Fibroblast of lung (primary cell): ENCODE data around the gene HRH1. TPM values are rescaled to one million over a fixed set of nuclear protein-coding genes. Genes with fewer than 3 reads are reported as not detected.

Experiments
- DNase-seq, 2 donors: peaks; one replicate each; pipeline versions ENCODE4 v3.0.0 to v3.0.0-alpha.2; 2010; ENCODE audit warnings: low read depth in 2 of 2
- H2AFZ ChIP-seq: 2 replicates; pipeline ENCODE4 v1.5.1; 2012; ENCODE audit warnings: low read length, control low read depth, inconsistent platforms
- H3K27ac ChIP-seq: 2 replicates; pipeline ENCODE4 v1.5.1; 2011; ENCODE audit warnings: low read length, control low read depth; ENCODE audit not compliant: insufficient read depth
- H3K27me3 ChIP-seq: 2 replicates; pipeline ENCODE4 v1.5.1; 2011; ENCODE audit warnings: mild to moderate bottlenecking, low read length; ENCODE audit not compliant: control insufficient read depth, insufficient read depth
- H3K36me3 ChIP-seq: 2 replicates; pipeline ENCODE4 v1.5.1; 2011; ENCODE audit warnings: low read length; ENCODE audit not compliant: control insufficient read depth, insufficient read depth
- H3K4me1 ChIP-seq: 2 replicates; pipeline ENCODE4 v1.5.1; 2011; ENCODE audit warnings: low read length; ENCODE audit not compliant: control insufficient read depth, insufficient read depth; ENCODE audit errors: extremely low read depth
- H3K4me2 ChIP-seq: 2 replicates; pipeline ENCODE4 v1.5.1; 2011; ENCODE audit warnings: low read length, control low read depth; ENCODE audit not compliant: insufficient read depth; ENCODE audit errors: extremely low read depth
- H3K4me3 ChIP-seq, 4 experiments: fragments of 200-600 bp in 1 of 4; sonication (generic) in 1 of 4; replicated peaks in 1 of 4; 2 replicates each; pipeline ENCODE4 v1.5.1; 2011 to 2016; ENCODE audit warnings: low read length in 4 of 4, low read depth in 3 of 4, mild to moderate bottlenecking in 3 of 4, control low read depth in 2 of 4, inconsistent platforms in 1 of 4, mixed read lengths in 1 of 4; ENCODE audit not compliant: insufficient read depth in 1 of 4; ENCODE audit errors: control extremely low read depth in 1 of 4
- H3K79me2 ChIP-seq: 2 replicates; pipeline ENCODE4 v1.5.1; 2012; ENCODE audit warnings: mild to moderate bottlenecking, low read length, inconsistent platforms; ENCODE audit not compliant: control insufficient read depth, insufficient read depth
- H3K9ac ChIP-seq: 2 replicates; pipeline ENCODE4 v1.5.1; 2011; ENCODE audit warnings: mild to moderate bottlenecking, low read length, control low read depth; ENCODE audit not compliant: insufficient read depth
- H3K9me3 ChIP-seq: 2 replicates; pipeline ENCODE4 v1.5.1; 2012; ENCODE audit warnings: low read depth, low read length; ENCODE audit not compliant: control insufficient read depth, insufficient read depth
- H4K20me1 ChIP-seq: 2 replicates; pipeline ENCODE4 v1.5.1; 2011; ENCODE audit warnings: low read length; ENCODE audit not compliant: control insufficient read depth, insufficient read depth; ENCODE audit errors: extremely low read depth
- EZH2 ChIP-seq: IDR thresholded peaks from 2 replicates; pipeline ENCODE4 v1.5.1; 2012; ENCODE audit warnings: low read length, control low read depth, mild to moderate bottlenecking; ENCODE audit errors: missing control alignments
- polyA plus RNA-seq, 2 donors: library from polyadenylated mRNA; depleted of rRNA in 1 of 2; stranded (reverse) in 1 of 2; unstranded in 1 of 2; fragments of >200 nt; gene quantifications; 2 replicates each; pipeline ENCODE4 v1.2.1, GENCODE V29; 2011 to 2012; ENCODE audit warnings: missing spikeins in 1 of 2
- total RNA-seq: library from RNA; depleted of rRNA; stranded (reverse); fragments of >200 nt; gene quantifications from 2 replicates; pipeline ENCODE4 v1.2.1, GENCODE V29; 2014
- TF ChIP-seq, protein P1 (sequence below), 2 donors: IDR thresholded peaks in 1 of 2; conservative IDR thresholded peaks in 1 of 2; 1 replicate in 1 of 2; 2 replicates in 1 of 2; pipeline ENCODE4 v1.5.1; 2011 to 2012; ENCODE audit warnings: low read length in 2 of 2, control low read depth in 1 of 2, inconsistent platforms in 1 of 2, low read depth in 1 of 2, mild to moderate bottlenecking in 1 of 2

HRH1 gene
- total and polyA plus RNA-seq, 2 donors (not counting 1 experiment from before 2014, with no cell fraction given), result 12.6 to 30.6 TPM

DNA sequence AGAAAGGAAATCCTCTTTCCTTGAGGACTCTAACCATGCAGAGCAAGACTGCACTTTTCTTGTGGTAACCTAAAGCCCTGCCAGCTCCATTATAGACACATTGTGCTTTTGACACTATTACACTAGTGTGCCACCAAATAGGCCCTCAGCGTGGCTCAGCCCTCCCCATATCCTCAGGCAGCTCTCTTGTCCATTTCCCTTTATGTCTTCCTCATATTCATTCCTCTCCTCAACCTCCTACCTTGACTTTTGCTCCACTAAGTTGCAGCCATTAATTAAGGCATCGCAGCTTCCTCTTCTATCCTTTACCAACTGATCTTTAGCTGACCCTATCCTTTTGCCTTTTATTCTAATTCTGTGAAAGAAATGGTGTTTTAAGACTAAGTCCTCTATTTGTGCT, 121.6 kb downstream of the HRH1 start:
- H3K4me3 ChIP-seq, result no peak overlapping the region
- peaks cover 65% of the 10 kb centered on the region for H3K79me2 ChIP-seq
- DNase-seq, result no peak
- H3K9ac ChIP-seq, result no peak overlapping the region
- no peaks in the 10 kb centered on the region for H3K27me3 ChIP-seq
- H3K36me3 ChIP-seq, result no peaks in the 10 kb centered on the region
- no peaks in the 10 kb centered on the region for H3K9me3 ChIP-seq
- H2AFZ ChIP-seq, result no peak overlapping the region
- H3K27ac ChIP-seq, result no peak overlapping the region
- peaks cover 9% of the 10 kb centered on the region for H3K4me1 ChIP-seq
- H3K4me2 ChIP-seq, result no peak overlapping the region
- no peak for TF ChIP-seq EZH2
- TF ChIP-seq, protein P1, sequence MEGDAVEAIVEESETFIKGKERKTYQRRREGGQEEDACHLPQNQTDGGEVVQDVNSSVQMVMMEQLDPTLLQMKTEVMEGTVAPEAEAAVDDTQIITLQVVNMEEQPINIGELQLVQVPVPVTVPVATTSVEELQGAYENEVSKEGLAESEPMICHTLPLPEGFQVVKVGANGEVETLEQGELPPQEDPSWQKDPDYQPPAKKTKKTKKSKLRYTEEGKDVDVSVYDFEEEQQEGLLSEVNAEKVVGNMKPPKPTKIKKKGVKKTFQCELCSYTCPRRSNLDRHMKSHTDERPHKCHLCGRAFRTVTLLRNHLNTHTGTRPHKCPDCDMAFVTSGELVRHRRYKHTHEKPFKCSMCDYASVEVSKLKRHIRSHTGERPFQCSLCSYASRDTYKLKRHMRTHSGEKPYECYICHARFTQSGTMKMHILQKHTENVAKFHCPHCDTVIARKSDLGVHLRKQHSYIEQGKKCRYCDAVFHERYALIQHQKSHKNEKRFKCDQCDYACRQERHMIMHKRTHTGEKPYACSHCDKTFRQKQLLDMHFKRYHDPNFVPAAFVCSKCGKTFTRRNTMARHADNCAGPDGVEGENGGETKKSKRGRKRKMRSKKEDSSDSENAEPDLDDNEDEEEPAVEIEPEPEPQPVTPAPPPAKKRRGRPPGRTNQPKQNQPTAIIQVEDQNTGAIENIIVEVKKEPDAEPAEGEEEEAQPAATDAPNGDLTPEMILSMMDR (conservative IDR thresholded peaks at IDR 0.05 in 1 of 2, IDR thresholded peaks at IDR 0.05 in 1 of 2; ENCODE audit: low read depth in 1 of 2, low read length in 2 of 2), result no peak
- H4K20me1 ChIP-seq, result no peaks in the 10 kb centered on the region

DNA sequence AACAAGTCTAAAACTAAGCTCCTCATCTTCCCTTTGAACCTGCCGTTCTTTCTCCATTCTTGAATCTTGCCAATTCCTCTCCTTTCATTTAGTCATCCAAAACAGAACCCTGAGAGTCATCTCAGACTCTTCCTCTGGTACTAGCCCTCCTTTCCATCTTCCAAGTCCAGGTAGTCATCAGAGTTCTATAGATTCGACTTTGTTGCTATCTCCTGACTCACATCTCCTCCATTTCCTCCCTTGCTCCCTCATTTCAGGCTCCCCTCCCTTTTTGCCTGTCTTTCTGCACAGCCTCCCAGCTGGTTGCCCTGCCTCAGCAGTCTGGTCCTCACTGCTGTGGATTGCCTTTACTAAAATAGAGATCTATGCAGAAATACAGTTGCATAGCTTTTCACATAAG, 122.6 kb downstream of the HRH1 start:
- Histone ChIP-seq H4K20me1 (no peaks in the 10 kb centered on the region), H3K27ac (no peak overlapping the region), H3K27me3 (no peaks in the 10 kb centered on the region), H3K9me3 (no peaks in the 10 kb centered on the region), H3K4me2 (no peak overlapping the region), H3K36me3 (no peaks in the 10 kb centered on the region), H3K9ac (no peak overlapping the region), H3K4me1 (peaks cover 11% of the 10 kb centered on the region), H3K4me3 (no peak overlapping the region), H2AFZ (no peak overlapping the region), H3K79me2 (peaks cover 67% of the 10 kb centered on the region)
- DNase-seq, result no peak
- no peak for TF ChIP-seq EZH2
- TF ChIP-seq, protein P1 (conservative IDR thresholded peaks at IDR 0.05 in 1 of 2, IDR thresholded peaks at IDR 0.05 in 1 of 2; ENCODE audit: low read depth in 1 of 2, low read length in 2 of 2), result no peak

DNA sequence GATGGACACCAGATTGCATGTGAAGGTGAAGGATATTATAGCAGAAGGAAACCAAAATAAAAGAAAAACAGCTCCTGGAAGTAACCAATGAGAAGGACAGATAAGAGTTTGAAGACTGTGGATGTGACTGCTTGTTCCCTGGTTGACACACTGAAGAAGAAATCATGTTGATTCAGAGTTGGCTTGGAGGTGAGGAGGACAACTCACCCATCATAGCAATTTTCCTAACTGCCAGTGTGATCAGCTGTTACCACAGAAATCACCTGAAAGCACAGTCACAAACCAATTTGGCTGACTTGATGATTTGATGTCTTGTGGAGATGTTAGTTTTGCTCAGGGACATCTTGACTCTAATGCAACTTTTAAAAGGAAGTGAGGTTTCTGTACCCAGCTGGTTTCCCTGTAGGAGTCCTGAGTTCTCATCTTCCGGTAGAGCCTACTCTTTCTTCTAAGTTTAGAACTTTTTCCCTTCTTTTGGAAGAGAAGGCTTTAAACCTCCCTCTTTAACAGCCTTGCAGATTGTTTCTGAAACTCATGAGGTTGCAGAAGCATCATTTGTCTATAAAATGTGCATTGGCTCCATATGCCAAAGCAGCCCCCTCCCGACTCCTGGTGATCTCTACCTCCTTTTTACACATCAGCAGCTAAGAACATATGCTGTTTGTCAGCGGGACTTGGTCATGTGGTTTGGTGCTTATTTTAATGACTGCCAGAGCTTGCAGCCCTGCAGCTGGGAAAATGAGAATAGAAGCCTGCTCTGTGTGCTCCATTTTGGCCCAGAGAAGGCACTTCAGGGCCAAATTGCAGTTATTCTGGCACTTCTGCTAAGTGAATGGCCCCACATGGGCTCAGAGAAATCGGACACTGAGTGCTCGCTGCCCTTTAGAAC, 128.2 kb downstream of the HRH1 start:
- H3K4me2 ChIP-seq, result peak overlapping the region; percentile 30

More for the DNA sequence above, 128.2 kb downstream of the HRH1 start:
- Histone ChIP-seq H3K27me3 (no peaks in the 10 kb centered on the region), H3K9me3 (no peaks in the 10 kb centered on the region), H2AFZ (no peak overlapping the region), H3K9ac (no peak overlapping the region), H3K27ac (peak overlapping the region; percentile 34), H3K79me2 (peaks cover 50% of the 10 kb centered on the region), H3K36me3 (no peaks in the 10 kb centered on the region), H3K4me3 (no peak overlapping the region), H3K4me1 (peaks cover 21% of the 10 kb centered on the region), H4K20me1 (no peaks in the 10 kb centered on the region)
- peak in 1 of 2 donors; percentile 89 for DNase-seq
- TF ChIP-seq, protein P1 (conservative IDR thresholded peaks at IDR 0.05 in 1 of 2, IDR thresholded peaks at IDR 0.05 in 1 of 2; ENCODE audit: low read depth in 1 of 2, low read length in 2 of 2), result no peak
- TF ChIP-seq EZH2, result no peak
